HG02610 (cell line): Measurements from ENCODE around the gene KCNJ11.

ENCODE experiments used
- ATAC-seq: cut with Tn5 transposase; IDR thresholded peaks from one replicate; pipeline ENCODE4 v1.9.1; 2021; ENCODE audit warnings: mild to moderate bottlenecking, moderate library complexity; ENCODE audit not compliant: unreplicated experiment

The KCNJ11 gene

DNA sequence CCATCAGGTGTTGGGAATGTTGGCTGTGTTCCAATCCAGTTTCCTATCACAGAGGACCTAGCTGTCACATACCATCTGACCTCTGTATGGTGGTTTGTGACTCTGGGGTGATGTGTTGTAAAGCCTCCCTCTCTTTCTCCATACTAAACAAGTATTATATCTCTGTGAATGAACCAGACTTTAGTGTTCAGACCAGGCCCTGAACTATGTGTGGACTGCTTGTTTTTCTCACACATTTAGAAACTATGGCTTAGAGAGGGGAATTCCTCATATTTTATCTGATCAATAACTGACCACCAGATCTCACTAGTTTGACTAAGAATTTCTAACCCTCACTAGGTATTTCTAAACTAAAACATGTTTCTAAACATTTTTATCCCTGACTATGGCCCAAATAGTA, 19.4 kb downstream of the KCNJ11 start:
- peak; percentile 57 for ATAC-seq

DNA sequence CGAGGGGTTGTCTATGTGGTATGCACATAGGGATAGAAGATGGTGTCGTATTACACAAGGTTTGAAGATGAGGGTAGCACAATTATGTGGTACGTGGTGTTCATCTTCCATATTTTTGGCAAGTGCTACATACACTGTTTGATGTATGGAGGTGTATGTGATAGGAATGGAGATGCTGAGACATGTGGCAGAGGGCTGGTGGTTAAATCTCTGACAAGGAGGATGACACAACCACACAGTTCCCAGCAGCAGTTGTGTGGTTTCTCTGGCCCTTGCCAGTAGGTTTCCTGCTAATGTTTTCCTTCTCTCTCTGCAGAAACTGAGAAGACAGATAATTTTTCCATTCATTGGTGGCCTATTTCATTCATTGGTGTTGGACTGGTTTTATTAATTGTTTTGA, 19.9 kb downstream of the KCNJ11 start:
- no peak for ATAC-seq

DNA sequence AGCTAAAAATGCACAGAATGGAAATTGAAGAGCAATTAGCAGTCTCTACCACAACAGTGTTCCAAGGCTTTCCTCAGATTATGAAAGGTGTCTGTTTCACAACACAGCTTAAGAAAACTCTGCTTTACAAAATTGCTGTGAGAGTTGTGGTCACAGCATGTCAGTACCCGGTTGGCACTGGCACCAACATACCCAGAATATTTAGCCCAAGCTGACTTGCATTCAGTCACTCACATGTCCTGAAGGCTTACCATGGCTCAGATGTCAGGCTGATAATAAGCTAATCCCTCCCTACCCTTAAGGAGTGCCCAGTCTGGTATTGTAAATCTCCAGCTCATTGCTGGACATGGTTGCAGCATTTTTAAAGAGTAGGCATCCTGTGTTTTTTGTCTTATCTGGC, 22.0 kb downstream of the KCNJ11 start:
- ATAC-seq: no peak

DNA sequence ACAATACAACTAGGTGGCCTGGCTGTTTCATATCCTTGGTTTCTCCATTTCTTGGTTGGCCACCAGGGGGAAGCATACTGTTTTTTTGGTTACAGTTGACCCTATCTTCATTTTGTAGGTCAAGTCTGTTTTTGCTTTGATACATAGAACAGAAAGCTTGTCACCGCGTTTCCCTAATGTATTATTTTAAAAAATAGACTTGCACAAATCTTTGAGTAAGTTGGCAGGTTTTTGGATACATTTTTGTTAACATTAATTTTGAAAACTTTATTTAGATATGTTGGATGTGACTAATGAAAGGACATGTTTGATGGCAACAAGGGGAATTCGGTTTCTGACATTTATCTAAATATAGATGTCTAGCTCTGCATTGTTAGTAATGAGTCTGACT, 33.9 kb downstream of the KCNJ11 start:
- ATAC-seq: no peak

DNA sequence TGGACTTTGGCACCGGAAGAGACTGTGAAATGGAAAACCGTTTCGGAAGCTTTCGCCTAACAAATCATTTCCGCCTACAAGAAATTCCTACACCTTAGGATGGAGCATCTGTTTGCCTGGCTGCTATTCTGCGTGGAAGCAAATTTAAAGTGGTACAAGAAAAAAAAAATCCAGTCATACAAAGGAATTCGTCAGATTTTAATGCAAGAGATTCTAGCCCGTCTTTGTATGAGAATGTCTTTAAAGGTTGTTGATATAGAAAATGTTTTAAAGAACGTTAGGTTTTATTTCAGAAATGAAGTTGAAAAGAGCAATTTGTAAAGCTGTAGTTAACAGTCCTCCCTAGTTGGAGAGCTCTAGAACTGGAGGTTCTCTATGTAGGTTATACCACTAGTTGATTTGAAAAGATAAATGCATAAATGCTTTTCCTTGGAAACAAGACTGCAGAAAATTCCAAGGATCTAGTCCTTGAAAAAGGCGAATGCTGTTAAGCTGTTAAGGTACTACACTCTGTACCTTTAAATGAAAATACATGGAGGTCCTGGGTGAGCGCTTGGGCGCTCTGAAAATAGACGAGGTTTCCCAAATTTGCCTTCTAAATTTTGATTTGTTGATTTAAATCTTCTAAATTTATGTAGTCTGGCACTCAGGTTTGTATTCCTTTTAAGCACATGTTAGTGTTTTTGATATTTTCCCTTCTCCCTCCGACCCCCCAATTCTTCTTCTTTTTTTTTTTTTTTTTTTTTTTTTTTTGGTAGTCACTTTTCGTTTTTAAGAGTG, 34.4 kb downstream of the KCNJ11 start:
- no peak for ATAC-seq

DNA sequence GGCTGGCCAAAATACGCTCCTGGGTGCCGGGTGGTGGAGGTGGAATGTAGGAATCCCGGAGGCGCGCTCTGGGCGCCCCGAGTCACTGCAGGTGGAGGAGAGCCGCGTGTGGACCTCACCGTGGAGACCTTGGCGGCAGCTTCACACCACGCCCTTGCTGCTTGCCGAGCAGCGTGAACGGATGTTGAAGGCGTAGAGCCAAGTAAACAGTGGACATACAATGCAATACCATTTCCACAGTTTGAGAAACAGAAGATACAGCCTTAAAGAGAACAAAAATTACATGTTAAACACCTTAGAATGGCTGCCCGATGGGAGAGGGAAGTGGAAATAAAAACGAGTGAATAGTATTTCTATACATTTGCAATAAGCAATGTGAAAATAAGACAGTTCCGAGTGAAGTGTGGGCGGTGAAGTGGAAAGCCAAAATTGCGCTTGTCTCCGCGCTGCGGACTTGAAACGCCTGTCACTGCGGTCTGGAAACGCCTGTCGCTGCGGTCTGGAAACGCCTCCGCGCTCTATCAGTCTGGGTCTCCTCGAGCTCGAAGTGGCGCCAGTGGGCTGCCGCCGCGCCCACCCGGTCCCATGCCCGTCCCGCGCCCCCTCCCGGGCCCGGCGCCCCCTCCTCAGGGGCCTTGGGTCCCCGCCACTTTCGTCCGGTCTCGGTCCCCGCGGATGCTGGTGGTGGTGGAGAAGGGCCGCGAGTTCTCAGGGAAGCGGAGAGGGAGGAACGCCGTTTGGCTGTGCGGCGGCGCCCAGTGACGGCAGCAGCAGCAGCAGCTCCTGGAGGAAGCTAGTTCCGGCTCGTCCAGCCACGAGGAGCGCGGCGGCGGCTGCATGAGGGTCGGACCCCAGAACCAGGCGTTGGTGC, 35.3 kb downstream of the KCNJ11 start:
- ATAC-seq: no peak

DNA sequence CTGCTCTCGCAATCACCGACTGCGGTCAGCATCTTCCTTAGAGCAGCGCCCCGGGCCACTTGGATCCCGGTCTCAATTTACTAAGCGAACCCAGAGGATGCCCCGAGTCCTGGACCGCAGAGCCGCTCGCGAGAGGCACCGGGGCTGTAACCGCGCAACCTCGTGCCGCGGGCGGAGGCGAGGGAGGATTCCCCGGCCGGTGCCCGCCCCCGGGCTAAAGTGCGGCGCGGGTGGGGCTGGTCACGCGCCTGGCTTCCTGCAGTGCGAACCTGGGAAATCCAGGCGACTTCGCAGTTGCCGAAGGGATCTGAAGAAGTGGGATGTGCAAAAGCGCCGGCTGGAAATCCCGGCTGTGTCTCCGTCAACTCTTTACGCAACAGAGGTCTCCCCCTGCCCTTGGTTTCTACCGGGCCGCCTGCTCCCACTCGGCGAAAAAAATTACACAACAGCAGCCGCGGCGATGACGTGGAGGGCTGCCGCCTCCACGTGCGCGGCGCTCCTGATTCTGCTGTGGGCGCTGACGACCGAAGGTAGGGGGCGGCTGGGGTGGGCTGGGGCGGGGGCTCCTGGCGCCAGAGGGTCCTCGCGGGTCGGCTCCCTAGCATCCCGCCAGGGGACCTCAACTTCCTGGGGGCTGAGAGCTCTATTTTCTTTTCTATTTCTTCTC, 36.8 kb downstream of the KCNJ11 start, which contains the start of gene NCR3LG1:
Gene NCR3LG1, plus strand, starts transcription at position 291 of the 667 bp plus-strand sequence. Its CDS starts 170 bp downstream, at position 461.
- ATAC-seq: peak; percentile 34

DNA sequence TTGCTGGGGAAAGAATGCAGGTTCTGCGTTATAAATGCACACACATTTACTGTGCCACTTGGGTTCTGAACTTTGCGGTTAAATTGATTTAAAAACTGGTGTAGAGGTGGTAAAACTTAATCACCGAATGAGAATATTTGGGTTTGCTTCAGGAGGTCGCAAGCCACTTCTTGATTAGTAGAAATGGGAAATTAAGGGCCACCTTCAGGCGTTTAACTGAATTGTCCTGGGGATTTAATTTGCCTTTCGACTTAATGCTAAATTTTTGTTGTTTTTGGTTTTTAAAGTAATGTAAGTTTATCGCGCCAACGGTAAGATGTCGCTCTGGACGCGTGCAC, 37.3 kb downstream of the KCNJ11 start:
- no peak for ATAC-seq

DNA sequence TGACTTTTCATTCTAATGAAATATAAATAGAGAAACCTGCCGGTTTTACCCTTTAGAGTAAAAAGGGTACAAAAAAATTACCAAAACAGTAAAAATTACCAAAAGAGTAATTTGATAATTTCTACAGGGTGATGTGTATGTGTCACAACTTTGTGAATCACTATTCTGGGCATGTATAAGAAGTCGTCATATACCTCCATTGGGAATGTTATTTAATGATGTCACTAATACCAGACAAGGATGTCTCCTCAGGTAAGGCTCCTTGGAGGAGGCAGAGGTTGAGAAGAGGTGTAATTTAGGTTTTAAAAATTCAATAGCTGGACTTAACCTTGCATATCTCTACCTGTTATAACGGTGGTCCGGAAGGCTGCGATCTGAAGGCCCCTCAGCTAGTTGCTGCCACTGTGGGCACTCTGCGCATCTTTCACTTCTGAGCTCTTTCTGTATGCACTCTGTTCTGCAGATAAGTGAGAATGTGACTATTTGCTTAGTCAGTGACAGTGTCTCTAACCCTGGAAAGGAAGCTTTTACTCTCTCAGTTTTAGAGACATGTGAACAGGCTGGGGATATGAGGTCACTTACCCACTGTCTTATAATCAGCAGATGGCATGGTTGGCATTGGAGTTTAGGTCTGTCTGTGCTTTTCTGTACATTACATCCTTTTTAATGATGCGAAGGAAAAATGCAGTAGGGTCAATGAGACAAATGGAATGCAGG, 37.8 kb downstream of the KCNJ11 start:
- ATAC-seq: no peak

DNA sequence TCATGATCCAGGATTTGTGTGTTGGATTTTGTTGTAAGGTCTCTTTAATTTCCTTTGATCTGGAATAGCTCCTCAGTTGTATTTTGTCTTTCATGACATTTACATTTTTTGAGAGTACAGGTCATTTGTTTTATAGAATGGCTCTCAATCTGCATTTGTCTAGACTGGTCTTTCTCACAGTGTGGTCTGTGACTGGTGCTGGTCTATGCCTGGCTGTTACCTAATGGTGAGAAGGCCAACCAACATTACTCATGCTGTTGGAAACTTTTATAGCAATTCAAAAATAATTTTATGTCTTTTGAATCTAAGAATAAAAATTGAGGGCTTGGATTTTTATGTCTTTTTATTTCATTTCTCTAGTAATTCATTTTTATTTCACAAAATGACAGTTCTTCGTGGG, 40.8 kb downstream of the KCNJ11 start:
- ATAC-seq: no peak

DNA sequence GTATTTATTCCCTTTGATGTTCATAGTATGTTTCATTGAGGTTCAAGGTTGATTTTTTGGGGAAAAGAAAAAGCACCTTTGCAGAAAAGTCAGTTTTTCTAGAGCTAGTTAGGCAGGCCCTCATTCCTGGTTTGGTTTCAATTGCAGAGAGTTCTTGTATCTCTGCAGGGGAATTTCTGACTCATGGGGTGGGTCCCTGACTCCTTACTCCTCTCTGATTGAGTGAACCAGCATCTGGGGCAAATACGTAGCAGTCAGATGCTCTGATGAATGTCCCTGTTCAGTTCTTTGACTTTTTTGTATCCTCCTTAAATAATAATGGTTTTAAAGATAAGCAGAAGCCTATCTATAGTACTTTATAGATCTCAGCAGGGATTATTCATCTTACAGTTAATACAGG, 44.6 kb downstream of the KCNJ11 start:
- peak; percentile 67 for ATAC-seq

DNA sequence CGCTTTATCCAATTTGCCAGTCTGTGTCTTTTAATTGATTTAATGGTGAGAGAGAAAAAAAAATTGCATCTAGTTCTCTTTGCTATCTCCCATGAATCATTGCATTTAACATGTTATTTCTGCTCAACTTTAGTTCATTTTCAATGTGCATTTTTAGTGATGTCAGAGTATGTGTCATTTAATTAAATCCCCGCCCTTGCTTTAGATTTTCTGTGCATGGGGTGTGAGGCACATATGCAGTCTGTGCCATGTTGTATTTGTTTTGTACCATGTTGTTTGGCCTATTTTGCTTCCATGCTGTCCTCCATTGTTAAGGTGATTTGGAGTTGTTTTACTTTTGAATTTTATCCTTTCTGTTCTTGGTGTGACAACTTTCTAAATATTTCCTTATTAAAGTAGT, 45.2 kb downstream of the KCNJ11 start:
- ATAC-seq: no peak
